Osteocyte (in vitro differentiated cells): Measurements from ENCODE around the gene SLCO2A1. TPM values are rescaled to one million over a fixed set of nuclear protein-coding genes. Genes with fewer than 3 reads are reported as not detected.

Experiments used
- DNase-seq: peaks from one replicate; pipeline ENCODE4 v3.0.0; 2021; ENCODE audit warnings: mixed read lengths; ENCODE audit not compliant: unreplicated experiment; ENCODE audit errors: extremely low spot score
- H3K27ac Mint-ChIP-seq: one replicate; pipeline ENCODE4 v1.8.0; 2021; ENCODE audit warnings: mild to moderate bottlenecking, mixed read lengths; ENCODE audit not compliant: unreplicated experiment
- H3K27me3 Mint-ChIP-seq: one replicate; pipeline ENCODE4 v1.8.0; 2021; ENCODE audit warnings: mixed read lengths; ENCODE audit not compliant: unreplicated experiment
- H3K36me3 Mint-ChIP-seq: one replicate; pipeline ENCODE4 v1.8.0; 2021; ENCODE audit warnings: mixed read lengths; ENCODE audit not compliant: unreplicated experiment
- H3K4me1 Mint-ChIP-seq: one replicate; pipeline ENCODE4 v1.8.0; 2021; ENCODE audit warnings: mixed read lengths; ENCODE audit not compliant: unreplicated experiment
- H3K4me3 Mint-ChIP-seq: one replicate; pipeline ENCODE4 v1.8.0; 2021; ENCODE audit warnings: mild to moderate bottlenecking, moderate library complexity, mixed read lengths; ENCODE audit not compliant: unreplicated experiment
- H3K9me3 Mint-ChIP-seq: one replicate; pipeline ENCODE4 v1.8.0; 2021; ENCODE audit warnings: mixed read lengths; ENCODE audit not compliant: unreplicated experiment
- total RNA-seq: library from RNA; stranded (reverse); gene quantifications from 2 replicates; pipeline ENCODE4 v1.2.1, GENCODE V29; 2021
- TF ChIP-seq, protein P1 (sequence below): fragments of 200-600 bp; sonication (generic); IDR thresholded peaks from 2 replicates; pipeline ENCODE4 v1.5.0; 2021; ENCODE audit warnings: antibody characterized with exemption, mild to moderate bottlenecking, moderate library complexity

The SLCO2A1 gene
- total RNA-seq, 1 donor from 2014 or later, result 9.8 TPM

DNA sequence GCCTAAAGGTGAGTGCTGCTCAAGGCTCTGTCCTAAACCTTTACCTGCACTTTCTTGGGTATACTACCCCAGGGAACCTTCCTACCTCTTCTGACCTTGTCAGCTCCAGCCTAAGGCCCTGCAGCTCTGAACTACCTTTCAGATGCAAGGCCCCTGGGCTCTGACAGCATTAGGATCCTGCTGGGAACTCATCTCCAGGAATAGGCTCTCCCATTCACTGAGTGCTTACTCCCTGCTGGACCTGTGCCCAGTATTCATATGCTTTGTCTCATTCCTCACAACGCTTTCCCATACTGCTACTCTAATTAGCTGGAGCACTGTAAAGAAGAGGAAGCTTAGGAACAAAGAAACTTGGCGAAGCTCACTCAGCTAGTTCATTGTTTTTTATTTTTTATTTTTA lies 80.3 kb downstream of the SLCO2A1 start:
- Mint-ChIP-seq H3K27me3 (no peaks in the 10 kb centered on the region), H3K27ac (no peak overlapping the region), H3K4me1 (peaks cover 46% of the 10 kb centered on the region), H3K9me3 (no peaks in the 10 kb centered on the region), H3K4me3 (no peak overlapping the region), H3K36me3 (peaks cover 1% of the 10 kb centered on the region)
- TF ChIP-seq, protein P1, sequence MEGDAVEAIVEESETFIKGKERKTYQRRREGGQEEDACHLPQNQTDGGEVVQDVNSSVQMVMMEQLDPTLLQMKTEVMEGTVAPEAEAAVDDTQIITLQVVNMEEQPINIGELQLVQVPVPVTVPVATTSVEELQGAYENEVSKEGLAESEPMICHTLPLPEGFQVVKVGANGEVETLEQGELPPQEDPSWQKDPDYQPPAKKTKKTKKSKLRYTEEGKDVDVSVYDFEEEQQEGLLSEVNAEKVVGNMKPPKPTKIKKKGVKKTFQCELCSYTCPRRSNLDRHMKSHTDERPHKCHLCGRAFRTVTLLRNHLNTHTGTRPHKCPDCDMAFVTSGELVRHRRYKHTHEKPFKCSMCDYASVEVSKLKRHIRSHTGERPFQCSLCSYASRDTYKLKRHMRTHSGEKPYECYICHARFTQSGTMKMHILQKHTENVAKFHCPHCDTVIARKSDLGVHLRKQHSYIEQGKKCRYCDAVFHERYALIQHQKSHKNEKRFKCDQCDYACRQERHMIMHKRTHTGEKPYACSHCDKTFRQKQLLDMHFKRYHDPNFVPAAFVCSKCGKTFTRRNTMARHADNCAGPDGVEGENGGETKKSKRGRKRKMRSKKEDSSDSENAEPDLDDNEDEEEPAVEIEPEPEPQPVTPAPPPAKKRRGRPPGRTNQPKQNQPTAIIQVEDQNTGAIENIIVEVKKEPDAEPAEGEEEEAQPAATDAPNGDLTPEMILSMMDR, result no peak
- no peak for DNase-seq

DNA sequence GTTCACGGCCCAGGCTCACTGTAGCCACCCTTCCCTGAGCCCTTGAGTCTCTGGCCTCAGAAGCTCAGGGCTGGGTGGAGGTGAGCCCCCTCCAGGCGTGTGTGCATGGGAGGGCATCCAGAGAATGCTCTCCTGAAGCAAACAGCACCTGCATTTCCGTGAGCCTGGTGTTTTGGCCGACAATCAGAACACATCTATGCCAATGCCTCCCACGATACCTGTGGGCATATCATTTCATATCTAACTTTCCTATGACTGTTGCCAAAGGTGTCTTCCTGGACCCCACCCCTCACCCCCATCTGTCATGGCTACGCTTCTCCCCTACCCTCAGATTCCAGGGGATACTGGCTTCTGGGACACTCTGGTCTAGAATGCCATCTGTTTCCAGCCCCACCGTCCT lies 80.7 kb downstream of the SLCO2A1 start:
- H3K36me3 Mint-ChIP-seq, result peaks cover 1% of the 10 kb centered on the region
- H3K27ac Mint-ChIP-seq, result no peak overlapping the region
- no peak for DNase-seq
- H3K27me3 Mint-ChIP-seq, result no peaks in the 10 kb centered on the region
- no peak overlapping the region for H3K4me3 Mint-ChIP-seq
- TF ChIP-seq, protein P1, result no peak
- H3K4me1 Mint-ChIP-seq, result peaks cover 49% of the 10 kb centered on the region
- H3K9me3 Mint-ChIP-seq, result no peaks in the 10 kb centered on the region

DNA sequence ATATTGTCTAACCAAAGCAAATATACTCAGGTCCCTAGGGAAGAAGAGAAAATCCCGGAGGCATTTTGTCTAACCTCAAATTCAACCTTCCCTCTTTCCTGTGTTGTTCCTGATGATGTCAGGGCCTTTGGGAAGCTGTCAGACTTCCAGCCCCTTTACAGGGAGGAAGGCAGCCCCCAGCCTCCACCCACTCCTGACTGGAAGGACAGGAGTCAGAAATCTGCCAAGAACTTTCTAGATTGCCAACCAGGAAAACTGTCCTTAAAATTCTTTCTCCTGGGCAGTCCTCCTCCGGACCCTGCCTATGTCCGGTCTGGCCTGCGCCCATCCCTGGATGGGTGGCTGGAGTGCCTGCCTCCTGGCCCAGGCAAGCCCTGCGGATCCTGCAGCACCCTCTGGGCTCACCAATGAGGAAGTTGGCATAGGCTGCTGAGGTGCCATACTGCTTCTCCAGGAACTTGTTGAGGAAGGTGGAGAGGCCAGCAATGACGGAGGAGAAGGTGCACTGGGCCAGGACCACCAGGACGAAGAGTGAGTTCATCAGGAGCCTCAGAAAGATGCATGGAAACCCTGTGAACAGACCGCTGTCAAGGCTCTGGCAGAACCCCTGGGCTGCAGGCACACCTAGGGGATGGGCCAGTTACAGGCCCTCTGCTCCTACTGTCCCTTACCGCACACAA lies 81.5 kb downstream of the SLCO2A1 start:
- H3K27ac Mint-ChIP-seq, result no peak overlapping the region
- no peaks in the 10 kb centered on the region for H3K27me3 Mint-ChIP-seq
- H3K36me3 Mint-ChIP-seq, result peaks cover 1% of the 10 kb centered on the region
- H3K4me3 Mint-ChIP-seq, result no peak overlapping the region
- TF ChIP-seq, protein P1, result no peak
- no peak for DNase-seq
- peaks cover 57% of the 10 kb centered on the region for H3K4me1 Mint-ChIP-seq
- H3K9me3 Mint-ChIP-seq, result no peaks in the 10 kb centered on the region

DNA sequence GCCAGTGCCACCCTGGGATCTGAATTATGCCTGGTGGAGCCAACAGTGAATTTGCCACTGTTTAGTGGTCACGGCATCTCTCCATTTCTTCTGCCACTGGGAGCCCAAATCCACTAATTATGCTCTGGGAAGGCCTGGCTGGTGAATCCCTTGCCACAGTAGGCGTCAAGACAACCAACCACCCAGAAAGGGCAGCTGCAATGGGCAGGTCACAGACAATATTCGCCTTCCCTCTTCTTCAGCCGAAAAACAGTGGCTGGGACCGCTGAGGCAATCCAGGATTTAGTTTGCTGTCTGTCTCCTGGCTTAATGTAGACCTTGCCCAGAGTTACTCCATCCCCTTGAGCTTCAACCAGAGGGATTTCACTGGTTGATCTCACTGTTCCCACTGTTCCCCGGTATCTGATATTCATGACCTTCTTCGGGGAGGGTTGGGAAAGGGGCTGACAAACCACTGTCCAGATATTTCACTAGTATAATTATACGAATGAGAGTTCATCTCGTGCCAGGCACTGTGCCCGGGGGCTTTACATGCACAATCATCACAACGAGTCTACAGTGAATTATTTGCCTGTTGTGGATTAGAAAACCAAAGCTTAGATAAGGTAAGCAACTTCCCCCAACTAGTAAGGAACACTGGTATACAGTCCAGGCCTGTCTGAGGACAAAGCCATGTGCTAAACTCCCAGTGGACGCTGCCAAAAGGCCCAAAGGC lies 84.2 kb downstream of the SLCO2A1 start:
- DNase-seq, result no peak
- TF ChIP-seq, protein P1, result no peak
- peak overlapping the region; percentile 88 for H3K27ac Mint-ChIP-seq
- no peaks in the 10 kb centered on the region for H3K36me3 Mint-ChIP-seq
- no peaks in the 10 kb centered on the region for H3K9me3 Mint-ChIP-seq
- H3K4me3 Mint-ChIP-seq, result no peak overlapping the region
- H3K4me1 Mint-ChIP-seq, result peaks cover 81% of the 10 kb centered on the region
- H3K27me3 Mint-ChIP-seq, result no peaks in the 10 kb centered on the region

DNA sequence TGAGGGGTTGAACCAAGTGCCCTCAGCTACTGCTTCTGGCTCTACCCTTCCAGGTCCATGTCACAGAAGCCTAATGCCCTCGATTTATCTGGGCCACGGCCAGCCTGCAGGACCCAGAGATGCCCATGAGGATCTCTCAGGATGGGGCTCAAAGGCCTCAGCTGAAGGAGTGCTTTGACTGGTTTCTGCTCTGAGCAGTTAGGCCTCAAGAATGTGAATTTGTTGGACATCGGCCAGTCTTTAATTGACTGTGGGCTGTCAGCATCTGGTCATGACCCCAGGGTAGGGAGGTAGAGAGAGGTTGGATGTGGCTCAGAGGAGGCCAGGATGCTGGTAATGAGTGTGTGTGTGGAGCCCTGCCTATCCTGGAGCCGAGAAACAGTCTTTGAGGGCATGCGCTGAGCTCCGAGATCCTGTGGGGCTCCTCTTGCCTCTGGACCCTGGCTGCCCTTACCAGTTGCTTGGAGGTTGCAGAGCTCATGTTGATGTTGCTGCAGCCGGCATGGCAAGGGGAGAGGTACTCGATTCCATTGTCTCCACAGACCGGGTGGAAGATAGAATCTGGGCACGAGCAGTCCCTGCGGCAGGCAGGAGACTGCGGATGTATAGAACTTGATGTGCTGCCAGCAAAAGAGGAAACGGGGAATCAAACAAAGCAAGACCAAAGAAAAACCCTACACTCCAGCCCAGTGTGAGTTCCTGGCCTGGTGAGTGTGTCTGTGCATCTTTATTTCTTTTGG lies 84.9 kb downstream of the SLCO2A1 start:
- Mint-ChIP-seq H3K27me3 (no peaks in the 10 kb centered on the region), H3K27ac (peak overlapping the region; percentile 88), H3K4me3 (peak overlapping the region; percentile 28), H3K4me1 (peaks cover 79% of the 10 kb centered on the region), H3K36me3 (no peaks in the 10 kb centered on the region), H3K9me3 (no peaks in the 10 kb centered on the region)
- DNase-seq, result no peak
- TF ChIP-seq, protein P1, result no peak
